NCI-H345 treated with DMSO at 0.1 percent for 48 hours (cell line): ENCODE data around the gene GAB4.
"Not testable (repeated sequence)": the region's sequence is repeated elsewhere in the genome, so short reads cannot be mapped to it uniquely, and the experiment has no call there.

Experiments
- DNase-seq: peaks from one replicate; lab custom pipeline; 2025; ENCODE audit not compliant: unreplicated experiment; lab: John Stamatoyannopoulos, UW

GAB4 gene

GRCh38 chr22:17007852-17008731 is at the start of gene GAB4:
GAB4 (minus strand) TSS chr22:17008222; CDS start chr22:17008114, 108 bp downstream.
- no peak for DNase-seq

GRCh38 chr22:17056807-17057206 is 48.8 kb upstream of the GAB4 start:
- no peak for DNase-seq

- DNase-seq: no peak
Measured at GRCh38 chr22:17056058-17056457, 48.0 kb upstream of the GAB4 start.

GRCh38 chr22:17047656-17048055 is 39.6 kb upstream of the GAB4 start:
- DNase-seq: no peak

GRCh38 chr22:17046566-17047348 is 38.7 kb upstream of the GAB4 start:
- DNase-seq: no peak

GRCh38 chr22:17043521-17043920 is 35.5 kb upstream of the GAB4 start:
- no peak for DNase-seq

- DNase-seq: not testable (repeated sequence)
Measured at GRCh38 chr22:17036842-17037711, 29.1 kb upstream of the GAB4 start.

- DNase-seq: not testable (repeated sequence)
Measured at GRCh38 chr22:17035976-17036841, 28.2 kb upstream of the GAB4 start.

GRCh38 chr22:17035246-17035645 is 27.2 kb upstream of the GAB4 start:
- no peak for DNase-seq

- DNase-seq: not testable (repeated sequence)
Measured at GRCh38 chr22:17034532-17034931, 26.5 kb upstream of the GAB4 start.

- DNase-seq: not testable (repeated sequence)
Measured at GRCh38 chr22:17032277-17032676, 24.3 kb upstream of the GAB4 start.

GRCh38 chr22:17024380-17024779 is 16.4 kb upstream of the GAB4 start:
- DNase-seq: not testable (repeated sequence)

GRCh38 chr22:17015552-17015951 is 7.5 kb upstream of the GAB4 start:
- not testable (repeated sequence) for DNase-seq

GRCh38 chr22:17014101-17014440 is 6.0 kb upstream of the GAB4 start:
- not testable (repeated sequence) for DNase-seq

- no peak for DNase-seq
Measured at GRCh38 chr22:17013396-17014100, 5.5 kb upstream of the GAB4 start.

GRCh38 chr22:17012267-17012666 is 4.2 kb upstream of the GAB4 start:
- no peak for DNase-seq

GRCh38 chr22:17009640-17010291 is 1.7 kb upstream of the GAB4 start:
- no peak for DNase-seq

- DNase-seq: no peak
Measured at GRCh38 chr22:17007257-17007656, 765 bp downstream of the GAB4 start.

GRCh38 chr22:16989915-16990314 is 18.1 kb downstream of the GAB4 start:
- no peak for DNase-seq
